SK-N-SH treated with all-trans-retinoic acid at 6 μM for 48 hours (cell line): Measurements from ENCODE around the gene RAMP3.

ENCODE experiments used
- ATAC-seq: fragments of 200-7000 bp; cut with Tn5 transposase; 3 replicates; pipeline ENCODE4 v1.9.1; 2020; ENCODE audit warnings: mild to moderate bottlenecking, moderate library complexity
- ARNTL ChIP-seq: fragments of 450-650 bp; formaldehyde crosslinking; IDR thresholded peaks from 2 replicates; pipeline ENCODE4 v1.5.0; 2020; ENCODE audit warnings: low read depth, mild to moderate bottlenecking, moderate library complexity, borderline replicate concordance
- BACH2 ChIP-seq: fragments of 250-450 bp; sonication (Bioruptor Pico); IDR thresholded peaks from 2 replicates; pipeline ENCODE4 v1.9.0; 2021; ENCODE audit warnings: mild to moderate bottlenecking, borderline replicate concordance
- CSDC2 ChIP-seq: fragments of 250-450 bp; sonication (Bioruptor Pico); IDR thresholded peaks from 2 replicates; pipeline ENCODE4 v1.5.0; 2020; ENCODE audit warnings: mild to moderate bottlenecking, moderate library complexity
- ESRRG ChIP-seq: fragments of 250-450 bp; sonication (Bioruptor Pico); IDR thresholded peaks from 2 replicates; pipeline ENCODE4 v1.6.1; 2021; ENCODE audit warnings: mild to moderate bottlenecking
- GLIS3 ChIP-seq: fragments of 250-450 bp; sonication (Bioruptor Pico); IDR thresholded peaks from 2 replicates; pipeline ENCODE4 v1.5.0; 2020; ENCODE audit warnings: mild to moderate bottlenecking, moderate library complexity
- ISL1 ChIP-seq: fragments of 250-450 bp; sonication (Bioruptor Pico); IDR thresholded peaks from 2 replicates; pipeline ENCODE4 v2.1.2; 2022; ENCODE audit warnings: mild to moderate bottlenecking, moderate library complexity
- OSR1 ChIP-seq: fragments of 250-450 bp; sonication (Bioruptor Pico); IDR thresholded peaks from 2 replicates; pipeline ENCODE4 v1.8.0; 2022; ENCODE audit warnings: moderate library complexity, mild to moderate bottlenecking, inconsistent platforms
- PPARA ChIP-seq: fragments of 250-450 bp; sonication (Bioruptor Pico); IDR thresholded peaks from 2 replicates; pipeline ENCODE4 v1.5.0; 2020; ENCODE audit warnings: mild to moderate bottlenecking, borderline replicate concordance
- RARB ChIP-seq: fragments of 250-450 bp; sonication (Bioruptor Pico); IDR thresholded peaks from 2 replicates; pipeline ENCODE4 v1.8.0; 2021; ENCODE audit warnings: mild to moderate bottlenecking, moderate library complexity
- SNAI2 ChIP-seq: fragments of 250-450 bp; sonication (Bioruptor Pico); IDR thresholded peaks from 2 replicates; pipeline ENCODE4 v1.5.0; 2020; ENCODE audit warnings: mild to moderate bottlenecking, moderate library complexity
- TOX ChIP-seq: fragments of 250-450 bp; sonication (Bioruptor Pico); IDR thresholded peaks from 2 replicates; pipeline ENCODE4 v1.8.0; 2021; ENCODE audit warnings: mild to moderate bottlenecking, moderate library complexity, borderline replicate concordance
- ZC3H10 ChIP-seq: fragments of 250-450 bp; sonication (Bioruptor Pico); IDR thresholded peaks from 2 replicates; pipeline ENCODE4 v1.5.1; 2021; ENCODE audit warnings: mild to moderate bottlenecking, moderate library complexity
- ZFP3 ChIP-seq: fragments of 250-450 bp; sonication (Bioruptor Pico); IDR thresholded peaks from 2 replicates; pipeline ENCODE4 v1.5.0; 2020; ENCODE audit warnings: mild to moderate bottlenecking, moderate library complexity
- ZFP30 ChIP-seq: fragments of 450-650 bp; formaldehyde crosslinking; IDR thresholded peaks from 2 replicates; pipeline ENCODE4 v1.5.0; 2022; ENCODE audit warnings: mild to moderate bottlenecking, moderate library complexity
- ZNF565 ChIP-seq: fragments of 450-650 bp; formaldehyde crosslinking; conservative IDR thresholded peaks from 2 replicates; pipeline ENCODE4 v1.5.0; 2020; ENCODE audit warnings: low read depth, mild to moderate bottlenecking, moderate library complexity
- ZNF70 ChIP-seq: fragments of 450-650 bp; formaldehyde crosslinking; IDR thresholded peaks from 2 replicates; pipeline ENCODE4 v1.5.0; 2020; ENCODE audit warnings: mild to moderate bottlenecking, moderate library complexity
- ZNF8 ChIP-seq: fragments of 450-650 bp; formaldehyde crosslinking; IDR thresholded peaks from 2 replicates; pipeline ENCODE4 v1.5.0; 2020; ENCODE audit warnings: mild to moderate bottlenecking, moderate library complexity
- TF ChIP-seq, protein P1 (sequence below): fragments of 250-450 bp; sonication (Bioruptor Pico); IDR thresholded peaks from 2 replicates; pipeline ENCODE4 v1.8.0; 2021; ENCODE audit warnings: low read depth, mild to moderate bottlenecking, moderate library complexity, borderline replicate concordance
- TF ChIP-seq, protein P2 (sequence below): fragments of 250-450 bp; sonication (Bioruptor Pico); IDR thresholded peaks from 2 replicates; pipeline ENCODE4 v1.5.0; 2020; ENCODE audit warnings: mild to moderate bottlenecking, moderate library complexity
- TF ChIP-seq, protein P3 (sequence below): fragments of 250-450 bp; sonication (Bioruptor Pico); IDR thresholded peaks from 2 replicates; pipeline ENCODE4 v1.5.1; 2020; ENCODE audit warnings: low read depth, mild to moderate bottlenecking, moderate library complexity
- TF ChIP-seq, protein P4 (sequence below): fragments of 250-450 bp; sonication (Bioruptor Pico); IDR thresholded peaks from 2 replicates; pipeline ENCODE4 v1.5.1; 2021; ENCODE audit warnings: mild to moderate bottlenecking, moderate library complexity

The RAMP3 gene

DNA sequence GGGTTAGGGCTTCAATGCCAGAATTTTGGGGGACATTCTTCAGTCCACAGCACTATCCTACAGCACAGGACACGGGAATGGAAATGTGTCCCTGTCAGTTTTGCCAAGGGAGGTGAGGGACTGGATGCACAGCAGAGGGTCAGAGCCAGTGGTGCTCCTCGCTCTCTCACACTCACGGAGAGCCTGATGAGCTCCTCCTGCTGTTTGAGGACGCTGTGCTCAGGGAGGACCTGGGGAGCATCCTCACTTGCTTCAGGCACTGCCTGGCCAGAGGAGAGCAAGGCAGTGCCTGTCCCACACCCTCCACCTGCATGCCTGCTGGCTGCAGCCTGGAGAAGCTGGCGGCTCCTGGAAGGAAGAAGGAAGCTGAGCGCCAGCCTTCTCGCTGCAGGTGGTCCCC lies 58.6 kb downstream of the RAMP3 start (continued):
- TF ChIP-seq, protein P1, sequence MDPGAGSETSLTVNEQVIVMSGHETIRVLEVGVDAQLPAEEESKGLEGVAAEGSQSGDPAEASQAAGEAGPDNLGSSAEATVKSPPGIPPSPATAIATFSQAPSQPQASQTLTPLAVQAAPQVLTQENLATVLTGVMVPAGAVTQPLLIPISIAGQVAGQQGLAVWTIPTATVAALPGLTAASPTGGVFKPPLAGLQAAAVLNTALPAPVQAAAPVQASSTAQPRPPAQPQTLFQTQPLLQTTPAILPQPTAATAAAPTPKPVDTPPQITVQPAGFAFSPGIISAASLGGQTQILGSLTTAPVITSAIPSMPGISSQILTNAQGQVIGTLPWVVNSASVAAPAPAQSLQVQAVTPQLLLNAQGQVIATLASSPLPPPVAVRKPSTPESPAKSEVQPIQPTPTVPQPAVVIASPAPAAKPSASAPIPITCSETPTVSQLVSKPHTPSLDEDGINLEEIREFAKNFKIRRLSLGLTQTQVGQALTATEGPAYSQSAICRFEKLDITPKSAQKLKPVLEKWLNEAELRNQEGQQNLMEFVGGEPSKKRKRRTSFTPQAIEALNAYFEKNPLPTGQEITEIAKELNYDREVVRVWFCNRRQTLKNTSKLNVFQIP = no peak
- no peak for TF ChIP-seq ARNTL (CRISPR knock-in tag)

DNA sequence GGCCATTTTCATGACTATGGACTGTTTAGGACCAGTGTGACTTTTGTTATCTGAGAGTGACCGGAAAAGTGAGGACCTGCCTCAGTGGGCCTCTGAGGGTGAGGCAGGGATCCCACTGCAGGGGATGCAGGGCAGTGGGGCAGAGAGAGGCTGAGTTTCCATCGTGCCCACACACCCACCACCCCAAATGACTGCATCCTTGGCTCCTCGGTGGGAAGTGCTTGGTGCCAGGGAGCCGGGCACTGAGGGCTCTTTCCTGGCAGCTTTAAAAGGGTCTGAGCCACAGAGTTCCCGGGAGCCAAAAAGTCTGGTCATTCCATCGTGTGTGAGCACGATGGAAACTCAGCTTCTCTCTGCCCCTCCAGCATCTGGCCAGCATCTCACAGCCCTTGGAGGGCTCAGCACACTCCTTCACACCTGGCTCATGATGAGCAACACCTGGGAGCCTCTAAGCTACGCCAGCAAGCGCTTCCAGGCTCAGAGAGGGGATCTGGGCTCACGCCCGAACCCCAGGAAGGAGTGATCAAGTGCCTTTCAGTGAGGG lies 59.1 kb downstream of the RAMP3 start:
- ATAC-seq = no peak
- TF ChIP-seq CSDC2 = no peak
- no peak for TF ChIP-seq ZC3H10 (CRISPR knock-in tag)
- no peak for TF ChIP-seq ZFP3 (CRISPR knock-in tag)
- no peak for TF ChIP-seq ZNF70
- TF ChIP-seq PPARA = no peak
- TF ChIP-seq ARNTL (CRISPR knock-in tag) = no peak
- TF ChIP-seq ZNF8 (CRISPR knock-in tag) = no peak
- TF ChIP-seq, protein P2, sequence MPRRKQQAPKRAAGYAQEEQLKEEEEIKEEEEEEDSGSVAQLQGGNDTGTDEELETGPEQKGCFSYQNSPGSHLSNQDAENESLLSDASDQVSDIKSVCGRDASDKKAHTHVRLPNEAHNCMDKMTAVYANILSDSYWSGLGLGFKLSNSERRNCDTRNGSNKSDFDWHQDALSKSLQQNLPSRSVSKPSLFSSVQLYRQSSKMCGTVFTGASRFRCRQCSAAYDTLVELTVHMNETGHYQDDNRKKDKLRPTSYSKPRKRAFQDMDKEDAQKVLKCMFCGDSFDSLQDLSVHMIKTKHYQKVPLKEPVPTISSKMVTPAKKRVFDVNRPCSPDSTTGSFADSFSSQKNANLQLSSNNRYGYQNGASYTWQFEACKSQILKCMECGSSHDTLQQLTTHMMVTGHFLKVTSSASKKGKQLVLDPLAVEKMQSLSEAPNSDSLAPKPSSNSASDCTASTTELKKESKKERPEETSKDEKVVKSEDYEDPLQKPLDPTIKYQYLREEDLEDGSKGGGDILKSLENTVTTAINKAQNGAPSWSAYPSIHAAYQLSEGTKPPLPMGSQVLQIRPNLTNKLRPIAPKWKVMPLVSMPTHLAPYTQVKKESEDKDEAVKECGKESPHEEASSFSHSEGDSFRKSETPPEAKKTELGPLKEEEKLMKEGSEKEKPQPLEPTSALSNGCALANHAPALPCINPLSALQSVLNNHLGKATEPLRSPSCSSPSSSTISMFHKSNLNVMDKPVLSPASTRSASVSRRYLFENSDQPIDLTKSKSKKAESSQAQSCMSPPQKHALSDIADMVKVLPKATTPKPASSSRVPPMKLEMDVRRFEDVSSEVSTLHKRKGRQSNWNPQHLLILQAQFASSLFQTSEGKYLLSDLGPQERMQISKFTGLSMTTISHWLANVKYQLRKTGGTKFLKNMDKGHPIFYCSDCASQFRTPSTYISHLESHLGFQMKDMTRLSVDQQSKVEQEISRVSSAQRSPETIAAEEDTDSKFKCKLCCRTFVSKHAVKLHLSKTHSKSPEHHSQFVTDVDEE (CRISPR knock-in tag) = no peak
- no peak for TF ChIP-seq RARB
- TF ChIP-seq SNAI2 (CRISPR knock-in tag) = no peak
- TF ChIP-seq, protein P1 = no peak
- TF ChIP-seq ISL1 (CRISPR knock-in tag) = no peak
- no peak for TF ChIP-seq BACH2 (CRISPR knock-in tag)
- TF ChIP-seq GLIS3 (CRISPR knock-in tag) = no peak
- TF ChIP-seq, protein P3, sequence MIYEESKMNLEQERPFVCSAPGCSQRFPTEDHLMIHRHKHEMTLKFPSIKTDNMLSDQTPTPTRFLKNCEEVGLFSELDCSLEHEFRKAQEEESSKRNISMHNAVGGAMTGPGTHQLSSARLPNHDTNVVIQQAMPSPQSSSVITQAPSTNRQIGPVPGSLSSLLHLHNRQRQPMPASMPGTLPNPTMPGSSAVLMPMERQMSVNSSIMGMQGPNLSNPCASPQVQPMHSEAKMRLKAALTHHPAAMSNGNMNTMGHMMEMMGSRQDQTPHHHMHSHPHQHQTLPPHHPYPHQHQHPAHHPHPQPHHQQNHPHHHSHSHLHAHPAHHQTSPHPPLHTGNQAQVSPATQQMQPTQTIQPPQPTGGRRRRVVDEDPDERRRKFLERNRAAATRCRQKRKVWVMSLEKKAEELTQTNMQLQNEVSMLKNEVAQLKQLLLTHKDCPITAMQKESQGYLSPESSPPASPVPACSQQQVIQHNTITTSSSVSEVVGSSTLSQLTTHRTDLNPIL (CRISPR knock-in tag) = no peak
- no peak for TF ChIP-seq OSR1 (CRISPR knock-in tag)
- TF ChIP-seq ZNF565 (CRISPR knock-in tag) = no peak
- no peak for TF ChIP-seq ZFP30 (CRISPR knock-in tag)
- TF ChIP-seq, protein P4, sequence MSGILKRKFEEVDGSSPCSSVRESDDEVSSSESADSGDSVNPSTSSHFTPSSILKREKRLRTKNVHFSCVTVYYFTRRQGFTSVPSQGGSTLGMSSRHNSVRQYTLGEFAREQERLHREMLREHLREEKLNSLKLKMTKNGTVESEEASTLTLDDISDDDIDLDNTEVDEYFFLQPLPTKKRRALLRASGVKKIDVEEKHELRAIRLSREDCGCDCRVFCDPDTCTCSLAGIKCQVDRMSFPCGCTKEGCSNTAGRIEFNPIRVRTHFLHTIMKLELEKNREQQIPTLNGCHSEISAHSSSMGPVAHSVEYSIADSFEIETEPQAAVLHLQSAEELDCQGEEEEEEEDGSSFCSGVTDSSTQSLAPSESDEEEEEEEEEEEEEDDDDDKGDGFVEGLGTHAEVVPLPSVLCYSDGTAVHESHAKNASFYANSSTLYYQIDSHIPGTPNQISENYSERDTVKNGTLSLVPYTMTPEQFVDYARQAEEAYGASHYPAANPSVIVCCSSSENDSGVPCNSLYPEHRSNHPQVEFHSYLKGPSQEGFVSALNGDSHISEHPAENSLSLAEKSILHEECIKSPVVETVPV (CRISPR knock-in tag) = no peak

DNA sequence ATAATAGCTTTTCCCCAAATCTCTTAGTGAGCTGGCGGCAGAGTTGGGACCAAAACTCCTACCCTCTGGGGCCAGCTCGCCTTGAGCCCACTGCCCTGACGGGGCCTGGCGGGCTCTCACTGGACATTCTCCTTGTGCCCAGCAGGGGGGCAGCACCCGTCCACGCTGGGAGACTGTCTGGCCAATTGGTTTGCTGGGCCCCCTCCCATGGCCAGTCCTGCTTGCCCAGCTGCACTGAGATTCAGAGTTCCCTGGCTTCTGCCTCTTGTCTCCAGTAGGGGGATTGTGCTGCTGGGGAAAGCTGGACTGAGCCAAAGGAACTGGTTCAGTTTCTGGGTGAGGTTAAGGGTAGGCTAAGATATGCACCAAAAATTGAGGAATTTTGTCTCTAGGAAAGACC lies 59.8 kb downstream of the RAMP3 start:
- ATAC-seq = peak; percentile 64
- TF ChIP-seq TOX (CRISPR knock-in tag) (no peak), ZFP3 (CRISPR knock-in tag) (no peak), ARNTL (CRISPR knock-in tag) (no peak), ZC3H10 (CRISPR knock-in tag) (no peak), CSDC2 (no peak), ESRRG (CRISPR knock-in tag) (no peak), ZNF70 (no peak), ISL1 (CRISPR knock-in tag) (no peak), ZNF8 (CRISPR knock-in tag) (no peak), OSR1 (CRISPR knock-in tag) (no peak), BACH2 (CRISPR knock-in tag) (no peak), ZNF565 (CRISPR knock-in tag) (no peak), GLIS3 (CRISPR knock-in tag) (no peak), RARB (no peak), ZFP30 (CRISPR knock-in tag) (no peak), SNAI2 (CRISPR knock-in tag) (no peak)
- TF ChIP-seq, protein P4 (CRISPR knock-in tag) = no peak
- TF ChIP-seq, protein P1 = no peak
- TF ChIP-seq, protein P3 (CRISPR knock-in tag) = no peak
- TF ChIP-seq, all 23 proteins: peak for 0
